KMS-11 (cell line): ENCODE measurements around the gene GJD3.

Experiments used
- H2AFZ ChIP-seq: fragments of 200-600 bp; sonication (generic); 2 replicates; pipeline ENCODE4 v1.6.1; 2016; ENCODE audit warnings: antibody characterized with exemption, mixed run types, low read depth
- H3K27ac ChIP-seq: fragments of 200-600 bp; sonication (generic); 2 replicates; pipeline ENCODE4 v1.6.1; 2016; ENCODE audit warnings: mild to moderate bottlenecking, mixed run types
- H3K27me3 ChIP-seq: fragments of 200-600 bp; sonication (generic); 2 replicates; pipeline ENCODE4 v1.6.1; 2017; ENCODE audit warnings: mild to moderate bottlenecking, low read depth, mixed run types, moderate library complexity; ENCODE audit not compliant: insufficient read depth
- H3K36me3 ChIP-seq: fragments of 200-600 bp; sonication (generic); 2 replicates; pipeline ENCODE4 v1.6.1; 2017; ENCODE audit warnings: mild to moderate bottlenecking, mixed run types; ENCODE audit not compliant: insufficient read depth
- H3K4me1 ChIP-seq: fragments of 200-600 bp; sonication (generic); 2 replicates; pipeline ENCODE4 v1.6.1; 2016; ENCODE audit warnings: mild to moderate bottlenecking, low read depth, mixed run types; ENCODE audit not compliant: poor library complexity, severe bottlenecking
- H3K4me2 ChIP-seq: fragments of 200-600 bp; sonication (generic); 2 replicates; pipeline ENCODE4 v1.7.0; 2016; ENCODE audit warnings: mild to moderate bottlenecking, mixed run types
- H3K4me3 ChIP-seq: fragments of 200-600 bp; sonication (generic); IDR thresholded peaks from 2 replicates; pipeline ENCODE4 v1.6.1; 2017; ENCODE audit warnings: low read depth, low read length, mixed read lengths; ENCODE audit not compliant: insufficient read depth
- H3K79me2 ChIP-seq: fragments of 200-600 bp; sonication (generic); 2 replicates; pipeline ENCODE4 v1.6.1; 2016; ENCODE audit warnings: low read depth, mixed run types; ENCODE audit not compliant: insufficient read depth
- H3K9ac ChIP-seq: fragments of 200-600 bp; sonication (generic); 2 replicates; pipeline ENCODE4 v1.6.1; 2016; ENCODE audit warnings: mild to moderate bottlenecking, mixed run types
- H4K20me1 ChIP-seq: fragments of 200-600 bp; sonication (generic); 2 replicates; pipeline ENCODE4 v1.6.1; 2016; ENCODE audit warnings: mild to moderate bottlenecking, mixed run types; ENCODE audit not compliant: insufficient read depth
- TF ChIP-seq, protein P1 (sequence below): fragments of 200-600 bp; sonication (generic); conservative IDR thresholded peaks from 2 replicates; pipeline ENCODE4 v1.6.1; 2017; ENCODE audit warnings: low read depth, mild to moderate bottlenecking, antibody characterized with exemption, low read length, moderate library complexity, mixed read lengths

The GJD3 gene

GRCh38 chr17:40364906-40365305 is 369 bp upstream of the GJD3 start:
- H4K20me1 ChIP-seq: no peaks in the 10 kb centered on the region
- H3K4me3 ChIP-seq: no peak overlapping the region
- no peaks in the 10 kb centered on the region for H3K36me3 ChIP-seq
- no peaks in the 10 kb centered on the region for H3K27me3 ChIP-seq
- H3K4me2 ChIP-seq: no peak overlapping the region
- no peak overlapping the region for H2AFZ ChIP-seq
- no peak overlapping the region for H3K27ac ChIP-seq
- H3K79me2 ChIP-seq: no peaks in the 10 kb centered on the region
- TF ChIP-seq, protein P1, sequence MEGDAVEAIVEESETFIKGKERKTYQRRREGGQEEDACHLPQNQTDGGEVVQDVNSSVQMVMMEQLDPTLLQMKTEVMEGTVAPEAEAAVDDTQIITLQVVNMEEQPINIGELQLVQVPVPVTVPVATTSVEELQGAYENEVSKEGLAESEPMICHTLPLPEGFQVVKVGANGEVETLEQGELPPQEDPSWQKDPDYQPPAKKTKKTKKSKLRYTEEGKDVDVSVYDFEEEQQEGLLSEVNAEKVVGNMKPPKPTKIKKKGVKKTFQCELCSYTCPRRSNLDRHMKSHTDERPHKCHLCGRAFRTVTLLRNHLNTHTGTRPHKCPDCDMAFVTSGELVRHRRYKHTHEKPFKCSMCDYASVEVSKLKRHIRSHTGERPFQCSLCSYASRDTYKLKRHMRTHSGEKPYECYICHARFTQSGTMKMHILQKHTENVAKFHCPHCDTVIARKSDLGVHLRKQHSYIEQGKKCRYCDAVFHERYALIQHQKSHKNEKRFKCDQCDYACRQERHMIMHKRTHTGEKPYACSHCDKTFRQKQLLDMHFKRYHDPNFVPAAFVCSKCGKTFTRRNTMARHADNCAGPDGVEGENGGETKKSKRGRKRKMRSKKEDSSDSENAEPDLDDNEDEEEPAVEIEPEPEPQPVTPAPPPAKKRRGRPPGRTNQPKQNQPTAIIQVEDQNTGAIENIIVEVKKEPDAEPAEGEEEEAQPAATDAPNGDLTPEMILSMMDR: no peak
- no peak overlapping the region for H3K9ac ChIP-seq
- H3K4me1 ChIP-seq: peaks cover 4% of the 10 kb centered on the region

DNA sequence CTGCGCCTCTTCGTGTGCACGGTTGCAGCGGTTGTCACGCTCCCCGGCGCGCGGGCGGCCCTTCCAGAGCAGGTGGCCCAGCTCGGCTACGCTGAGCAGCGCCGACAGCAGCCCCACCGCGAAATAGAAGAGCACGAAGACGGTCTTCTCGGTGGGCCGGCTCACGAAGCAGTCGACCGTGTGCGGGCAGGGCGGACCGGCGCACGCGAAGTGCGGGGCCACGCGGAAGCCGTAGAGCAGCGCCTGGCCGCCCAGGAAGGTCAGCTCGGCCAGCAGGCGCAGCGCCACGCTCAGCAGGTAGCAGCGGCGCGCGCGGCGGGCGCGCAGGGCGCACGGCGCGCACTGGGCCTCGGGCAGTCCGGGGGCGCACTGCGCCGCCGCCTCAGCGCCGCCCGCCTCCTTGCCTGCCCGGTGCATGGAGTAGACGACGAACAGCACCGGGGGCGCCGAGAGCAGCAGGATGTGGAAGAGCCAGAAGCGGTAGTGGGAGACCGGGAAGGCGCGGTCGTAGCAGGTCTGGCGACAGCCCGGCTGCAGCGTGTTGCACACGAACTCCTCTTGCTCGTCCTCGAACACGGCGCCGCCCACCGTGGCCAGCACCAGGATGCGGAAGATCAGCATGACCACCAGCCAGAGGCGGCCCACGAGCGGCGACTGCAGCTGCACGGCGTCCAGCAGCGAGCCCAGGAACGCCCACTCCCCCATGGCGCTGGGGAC is 1.3 kb downstream of the GJD3 start:
- no peak overlapping the region for H3K27ac ChIP-seq
- no peak overlapping the region for H3K4me3 ChIP-seq
- no peaks in the 10 kb centered on the region for H3K27me3 ChIP-seq
- no peaks in the 10 kb centered on the region for H3K79me2 ChIP-seq
- peak overlapping the region; percentile 38; the same call in 1 of the 2 replicates for H3K9ac ChIP-seq
- peak overlapping the region; percentile 56; the same call in 1 of the 2 replicates for H3K4me2 ChIP-seq
- peaks cover 12% of the 10 kb centered on the region for H3K4me1 ChIP-seq
- no peaks in the 10 kb centered on the region for H3K36me3 ChIP-seq
- peak overlapping the region; percentile 79 for H2AFZ ChIP-seq
- no peaks in the 10 kb centered on the region for H4K20me1 ChIP-seq
- TF ChIP-seq, protein P1: no peak

DNA sequence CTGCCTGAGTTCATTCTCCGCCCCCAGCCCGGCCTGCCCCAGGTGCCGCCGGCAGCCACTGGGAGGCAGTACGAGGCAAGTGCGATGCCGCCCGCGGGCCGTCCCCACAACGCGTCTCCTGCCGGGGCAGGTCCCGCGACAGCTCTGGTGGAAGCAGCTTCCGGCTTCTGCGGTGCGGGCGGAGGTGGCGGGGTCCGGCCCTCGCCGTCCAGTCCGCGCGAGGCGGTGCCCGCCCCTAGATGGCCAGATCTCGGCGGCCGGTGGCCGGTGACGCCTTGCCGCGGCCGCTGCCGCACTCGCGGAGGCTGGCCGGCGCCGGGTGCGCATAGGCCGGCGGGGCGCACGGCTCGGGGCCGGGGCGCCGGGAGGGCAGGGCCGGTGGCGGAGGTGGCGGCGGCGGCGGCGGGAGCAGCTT is 1.8 kb downstream of the GJD3 start:
- peak overlapping the region; percentile 79 for H2AFZ ChIP-seq
- H3K27ac ChIP-seq: no peak overlapping the region
- H3K4me3 ChIP-seq: no peak overlapping the region
- peak overlapping the region; percentile 56; the same call in 1 of the 2 replicates for H3K4me2 ChIP-seq
- no peaks in the 10 kb centered on the region for H3K79me2 ChIP-seq
- TF ChIP-seq, protein P1: peak; percentile 68
- H3K36me3 ChIP-seq: no peaks in the 10 kb centered on the region
- peaks cover 16% of the 10 kb centered on the region for H3K4me1 ChIP-seq
- no peaks in the 10 kb centered on the region for H4K20me1 ChIP-seq
- peak overlapping the region; percentile 38; the same call in 1 of the 2 replicates for H3K9ac ChIP-seq
- H3K27me3 ChIP-seq: no peaks in the 10 kb centered on the region

DNA sequence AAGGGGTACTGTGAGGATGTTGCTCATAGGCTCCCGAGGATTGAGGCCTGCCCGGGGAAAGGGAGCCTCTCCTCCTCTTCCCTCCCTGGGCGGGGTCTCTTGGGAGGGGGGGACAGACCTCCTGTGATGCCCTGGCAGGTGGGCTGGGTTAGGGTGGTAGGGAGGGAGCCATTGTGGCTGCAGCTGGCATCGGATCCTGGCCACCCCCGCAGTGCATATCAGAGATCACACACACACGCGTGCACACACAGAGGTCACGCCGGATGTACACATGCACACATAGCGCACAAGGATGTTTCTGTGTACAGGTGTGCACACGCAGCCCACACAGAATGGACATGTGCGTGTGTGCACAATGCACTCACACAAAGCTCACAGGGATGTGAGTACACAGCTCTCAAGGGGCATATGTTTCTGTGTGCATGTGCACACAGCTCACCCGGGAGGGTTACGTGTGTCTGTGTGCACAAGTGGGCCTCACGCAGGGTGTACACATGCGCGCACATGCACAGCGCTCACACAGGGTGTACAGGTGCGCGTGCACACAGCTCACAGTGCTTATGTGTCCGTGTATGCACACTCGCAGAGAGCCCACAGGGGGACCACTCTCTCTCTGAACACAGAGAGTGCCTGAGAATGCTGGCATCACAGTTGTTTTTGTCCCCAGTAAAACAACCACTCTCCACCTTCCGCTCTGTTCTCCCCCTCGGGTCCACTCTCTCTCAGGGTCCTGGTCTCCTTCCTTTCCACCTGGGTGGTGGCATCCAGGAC is 2.4 kb downstream of the GJD3 start:
- Histone ChIP-seq H3K36me3 (no peaks in the 10 kb centered on the region), H3K4me3 (no peak overlapping the region), H3K27me3 (no peaks in the 10 kb centered on the region), H3K79me2 (no peaks in the 10 kb centered on the region), H3K9ac (peak overlapping the region; percentile 38; the same call in 1 of the 2 replicates), H4K20me1 (no peaks in the 10 kb centered on the region), H3K4me2 (peak overlapping the region; percentile 8; the same call in 1 of the 2 replicates), H2AFZ (peak overlapping the region; percentile 79), H3K27ac (no peak overlapping the region), H3K4me1 (peaks cover 16% of the 10 kb centered on the region)
- TF ChIP-seq, protein P1: no peak
